Astrocyte of the spinal cord (primary cell): ENCODE results near the gene HTRA3.
A peak's percentile ranks its signal among the peaks of the same experiment; 100 is the strongest.

Experiments
- DNase-seq: peaks from one replicate; pipeline ENCODE4 v3.0.0; 2011; ENCODE audit warnings: low read depth, low spot score
- H3K4me3 ChIP-seq: 2 replicates; pipeline ENCODE4 v1.5.1; 2011; ENCODE audit warnings: low read depth, mild to moderate bottlenecking, low read length, moderate library complexity
- in situ Hi-C: cut with HindIII; loops from 2 replicates; pipeline ENCODE4 v1.10.0; 2017; ENCODE audit warnings: low sequenced_read_pairs
- TF ChIP-seq, protein P1 (sequence below): IDR thresholded peaks from 2 replicates; pipeline ENCODE4 v1.5.1; 2012; ENCODE audit warnings: low read depth, mild to moderate bottlenecking, low read length, inconsistent platforms

The HTRA3 gene

DNA sequence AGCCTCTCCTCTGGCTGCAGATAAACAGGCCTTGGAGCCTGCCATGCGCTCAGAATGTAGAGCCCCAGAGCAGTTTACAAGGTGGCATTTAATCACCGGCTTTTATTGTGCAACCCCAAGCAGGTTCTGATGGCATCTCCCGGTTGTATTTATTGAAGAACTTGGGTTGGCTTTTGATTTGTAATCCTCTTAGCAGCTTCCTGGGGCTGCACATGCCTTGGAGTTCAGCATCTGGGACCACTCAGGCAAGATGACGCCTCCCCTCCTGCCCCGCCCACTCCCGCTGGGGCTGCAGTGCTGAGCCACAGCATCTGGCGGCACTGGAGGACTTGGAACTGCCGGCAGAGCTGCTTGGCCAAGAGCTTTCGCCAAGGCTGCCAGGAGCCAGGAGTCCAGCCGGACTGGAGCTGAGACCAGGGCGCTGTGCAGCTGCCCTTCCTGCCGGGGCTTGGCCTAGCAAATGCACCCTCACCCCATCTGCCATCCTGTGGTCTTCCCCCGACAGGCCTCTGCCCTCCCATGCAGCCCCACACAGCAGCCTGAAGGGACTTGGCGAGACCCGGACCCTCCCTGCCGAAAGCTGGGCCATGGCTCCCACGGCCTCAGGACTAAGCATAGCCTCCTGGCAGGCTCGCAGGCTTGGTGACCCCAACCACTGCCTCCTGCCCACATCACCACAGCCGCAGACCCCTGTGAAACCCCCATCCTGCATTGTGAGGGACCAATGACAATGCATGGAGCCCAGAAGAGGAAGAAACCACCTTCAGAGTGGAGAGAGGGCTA, 5.4 kb downstream of the HTRA3 start:
- DNase-seq, result peak; percentile 93
- TF ChIP-seq, protein P1, sequence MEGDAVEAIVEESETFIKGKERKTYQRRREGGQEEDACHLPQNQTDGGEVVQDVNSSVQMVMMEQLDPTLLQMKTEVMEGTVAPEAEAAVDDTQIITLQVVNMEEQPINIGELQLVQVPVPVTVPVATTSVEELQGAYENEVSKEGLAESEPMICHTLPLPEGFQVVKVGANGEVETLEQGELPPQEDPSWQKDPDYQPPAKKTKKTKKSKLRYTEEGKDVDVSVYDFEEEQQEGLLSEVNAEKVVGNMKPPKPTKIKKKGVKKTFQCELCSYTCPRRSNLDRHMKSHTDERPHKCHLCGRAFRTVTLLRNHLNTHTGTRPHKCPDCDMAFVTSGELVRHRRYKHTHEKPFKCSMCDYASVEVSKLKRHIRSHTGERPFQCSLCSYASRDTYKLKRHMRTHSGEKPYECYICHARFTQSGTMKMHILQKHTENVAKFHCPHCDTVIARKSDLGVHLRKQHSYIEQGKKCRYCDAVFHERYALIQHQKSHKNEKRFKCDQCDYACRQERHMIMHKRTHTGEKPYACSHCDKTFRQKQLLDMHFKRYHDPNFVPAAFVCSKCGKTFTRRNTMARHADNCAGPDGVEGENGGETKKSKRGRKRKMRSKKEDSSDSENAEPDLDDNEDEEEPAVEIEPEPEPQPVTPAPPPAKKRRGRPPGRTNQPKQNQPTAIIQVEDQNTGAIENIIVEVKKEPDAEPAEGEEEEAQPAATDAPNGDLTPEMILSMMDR, result peak; percentile 77
- in situ Hi-C loops, result no loop called here
- H3K4me3 ChIP-seq, result no peak overlapping the region

DNA sequence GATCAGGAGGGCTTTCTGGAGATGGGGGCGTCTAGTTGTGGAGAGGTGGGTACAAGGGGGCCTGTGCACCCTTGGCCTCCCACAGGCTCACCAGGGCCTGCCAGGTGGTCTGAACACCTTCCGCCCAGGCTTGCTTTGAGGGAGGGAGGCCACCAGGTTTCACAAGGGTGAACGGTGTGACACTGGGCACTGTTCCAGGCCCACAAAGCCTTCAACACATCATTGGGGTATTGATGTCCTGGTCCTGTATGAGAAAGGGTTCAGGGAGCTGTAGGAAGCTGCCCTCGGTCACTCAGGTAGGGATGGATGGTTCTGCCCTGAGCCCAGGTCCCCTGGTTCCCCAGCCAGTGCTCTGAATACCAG, 6.0 kb downstream of the HTRA3 start:
- no peak for DNase-seq
- in situ Hi-C loops, result no loop called here
- no peak overlapping the region for H3K4me3 ChIP-seq
- TF ChIP-seq, protein P1, result no peak

DNA sequence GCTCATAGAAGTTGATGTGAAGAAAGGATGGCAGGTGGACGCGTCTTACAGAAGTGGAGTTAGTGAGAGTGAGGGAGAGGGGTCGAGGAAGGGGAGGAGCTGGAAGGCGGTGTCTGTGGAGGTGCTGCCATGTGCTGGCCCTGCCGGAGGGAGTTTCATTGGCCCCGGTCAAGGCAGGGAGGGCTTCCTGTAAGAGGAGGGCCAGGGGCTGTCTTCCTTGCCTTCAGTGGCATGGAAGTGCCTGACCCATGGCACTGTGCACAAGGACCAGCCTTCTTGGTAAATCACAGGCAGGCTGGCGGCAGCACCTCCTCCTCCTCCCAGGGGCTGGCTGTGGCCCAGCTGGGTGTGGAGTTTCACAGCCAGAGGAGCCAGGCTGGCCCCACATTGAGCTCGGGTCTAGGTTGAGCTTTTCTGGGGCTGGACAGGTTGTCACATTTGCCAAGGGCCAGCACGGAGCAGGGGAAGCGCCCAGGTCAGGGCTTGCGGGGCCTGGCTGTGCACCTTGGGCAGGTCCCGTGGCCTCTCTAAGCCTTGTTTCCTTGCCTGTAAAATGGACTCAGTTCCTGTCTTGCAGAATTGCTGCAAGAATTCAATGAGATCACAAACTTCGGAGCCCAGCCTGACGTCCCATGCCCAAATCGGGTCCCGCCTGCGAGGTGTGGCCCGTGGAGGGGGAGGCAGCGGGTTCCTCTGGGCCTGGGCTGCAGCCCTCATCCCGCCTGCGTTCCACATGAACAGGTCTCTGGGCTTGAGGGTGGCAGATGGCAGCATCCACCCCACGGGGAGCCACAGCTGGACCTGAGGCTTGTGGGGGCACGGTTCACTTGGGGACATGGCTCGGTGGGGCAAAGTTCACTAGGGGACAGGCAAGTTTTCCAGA, 7.0 kb downstream of the HTRA3 start:
- H3K4me3 ChIP-seq, result no peak overlapping the region
- in situ Hi-C loops, result no loop called here
- DNase-seq, result peak; percentile 45
- TF ChIP-seq, protein P1, result no peak

DNA sequence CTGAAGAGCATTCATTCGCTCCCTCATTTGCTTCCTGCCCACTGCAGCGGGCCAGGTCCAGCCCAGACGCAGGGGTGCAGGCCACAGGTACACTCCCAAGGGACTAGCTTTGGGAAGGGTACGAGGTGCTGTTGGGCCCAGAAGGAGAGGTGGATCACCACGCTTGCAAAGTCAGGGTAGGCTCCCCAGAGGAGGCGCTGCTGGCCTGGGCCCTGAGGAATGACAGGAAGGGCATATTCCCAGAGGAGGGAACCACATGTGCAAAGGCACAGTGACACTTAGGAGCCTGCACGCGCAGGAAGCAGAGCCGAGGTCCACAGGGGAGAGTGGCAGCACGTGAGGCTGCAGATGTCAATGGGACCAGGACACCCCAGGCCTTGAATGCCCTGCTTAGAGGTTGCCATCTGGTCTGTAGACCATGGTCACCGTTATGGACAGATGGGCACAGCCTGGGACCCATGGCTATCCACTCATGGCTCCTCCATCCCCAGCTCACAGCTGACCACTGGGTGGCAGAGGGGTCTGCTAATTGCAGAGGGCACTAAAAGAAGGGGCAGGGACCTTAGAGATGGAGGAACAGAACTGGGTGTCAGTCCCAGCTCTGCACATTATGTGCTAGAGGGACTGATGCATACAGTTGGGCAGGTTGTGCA, 7.9 kb downstream of the HTRA3 start:
- no peak for DNase-seq
- H3K4me3 ChIP-seq, result no peak overlapping the region
- in situ Hi-C loops, result no loop called here
- TF ChIP-seq, protein P1, result no peak

DNA sequence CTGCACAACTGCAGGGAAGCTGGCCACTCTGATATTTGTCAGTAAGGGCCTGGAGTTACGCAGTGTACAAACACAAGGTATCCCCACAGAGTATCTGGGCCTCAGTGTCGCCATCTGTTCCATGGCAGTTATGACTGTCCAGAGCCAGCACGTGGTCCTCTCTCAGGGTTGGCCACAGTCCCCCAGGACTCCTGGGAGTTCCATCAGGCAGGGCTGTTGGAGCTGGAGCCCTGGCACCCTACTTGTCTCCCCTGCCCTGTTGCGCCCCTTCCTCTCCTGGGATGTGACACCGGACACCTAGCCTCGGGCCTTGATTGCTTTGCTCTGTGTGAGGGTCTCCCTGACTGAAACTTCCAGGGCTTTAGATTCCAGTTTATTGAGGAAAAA, 8.4 kb downstream of the HTRA3 start:
- TF ChIP-seq, protein P1, result no peak
- DNase-seq, result no peak
- in situ Hi-C loops, result no loop called here
- H3K4me3 ChIP-seq, result no peak overlapping the region

DNA sequence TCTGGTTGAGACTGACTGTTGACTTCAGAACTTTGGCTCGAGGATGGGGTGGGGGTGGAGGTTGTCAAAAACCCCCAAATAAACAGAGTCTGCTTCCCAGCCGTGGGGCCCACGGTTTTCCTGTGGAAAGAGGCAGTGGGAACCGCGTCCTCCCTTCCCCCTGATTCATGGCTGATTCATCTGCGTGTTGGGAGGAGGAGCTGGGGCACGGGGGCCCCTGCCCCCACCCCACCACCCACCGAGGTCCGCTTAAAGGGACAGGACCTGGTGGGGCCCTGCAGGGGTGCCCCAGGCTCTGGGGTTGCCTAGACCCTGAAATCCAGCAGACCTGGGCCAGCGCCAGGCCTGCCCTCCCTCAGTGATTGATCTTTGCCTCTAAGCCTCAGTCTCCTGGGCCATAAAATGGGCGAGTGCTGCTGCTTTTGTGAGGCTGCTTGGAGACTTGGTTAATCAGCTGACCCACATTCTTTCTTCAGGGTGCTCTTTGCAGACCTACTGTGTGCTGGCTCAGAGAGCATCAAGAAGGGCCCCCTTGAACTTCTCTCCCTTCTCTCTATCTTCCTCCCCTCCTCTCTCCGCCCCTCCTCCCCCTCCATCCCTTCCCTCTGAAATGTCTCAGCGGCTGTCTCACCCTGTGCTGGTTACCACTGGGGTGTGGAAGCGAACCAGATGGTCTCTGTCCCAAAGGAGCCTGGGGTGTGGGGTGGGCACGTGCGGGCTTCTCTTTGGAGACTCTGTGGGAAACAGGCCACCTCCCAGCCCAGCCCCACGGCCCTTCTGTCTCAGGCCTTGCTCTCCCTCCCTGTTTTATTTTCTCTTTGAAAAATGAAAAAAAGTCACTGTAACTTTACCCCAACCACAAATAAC, 9.1 kb downstream of the HTRA3 start:
- TF ChIP-seq, protein P1, result no peak
- in situ Hi-C loops, result no loop called here
- peak; percentile 83 for DNase-seq
- no peak overlapping the region for H3K4me3 ChIP-seq
